ENCODE measurements around the gene AFAP1L1.

Gene AFAP1L1

DNA sequence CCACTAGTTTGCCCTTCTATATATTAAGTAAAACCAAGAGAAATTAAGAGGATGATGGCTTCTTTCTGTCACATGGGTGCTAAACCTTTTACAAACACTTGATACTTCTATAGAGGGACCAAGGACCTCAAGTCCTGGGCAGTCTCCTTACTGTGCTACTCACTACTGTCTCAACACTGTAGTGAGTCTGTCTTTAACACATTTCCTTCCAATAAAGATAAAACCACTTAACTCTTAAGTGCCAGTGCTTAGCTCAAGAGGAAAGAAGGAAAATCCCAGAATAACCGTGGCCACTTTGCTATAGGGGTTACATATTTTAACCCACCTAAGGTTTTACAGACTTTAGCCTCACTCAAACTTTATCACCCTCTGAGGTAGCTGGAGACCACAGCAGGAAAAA, 69.3 kb downstream of the AFAP1L1 start:
- ATAC-seq, result no peak
- TF ChIP-seq ISL1 (CRISPR knock-in tag; IDR thresholded peaks at IDR 0.05) (no peak), OSR1 (CRISPR knock-in tag; IDR thresholded peaks at IDR 0.05) (no peak), CSDC2 (CRISPR knock-in tag; IDR thresholded peaks at IDR 0.05) (no peak), GLIS3 (CRISPR knock-in tag; IDR thresholded peaks at IDR 0.05) (no peak), ARNTL (CRISPR knock-in tag; IDR thresholded peaks at IDR 0.05; ENCODE audit: borderline replicate concordance, low read depth) (no peak), ZFP3 (CRISPR knock-in tag; IDR thresholded peaks at IDR 0.05) (no peak), TCF4 (CRISPR knock-in tag; IDR thresholded peaks at IDR 0.05; ENCODE audit: borderline replicate concordance) (no peak), ZNF70 (CRISPR knock-in tag; IDR thresholded peaks at IDR 0.05) (no peak), BACH2 (CRISPR knock-in tag; IDR thresholded peaks at IDR 0.05; ENCODE audit: borderline replicate concordance) (no peak), ZFP30 (CRISPR knock-in tag; IDR thresholded peaks at IDR 0.05) (no peak), RARB (CRISPR knock-in tag; IDR thresholded peaks at IDR 0.05) (no peak), ESRRG (CRISPR knock-in tag; IDR thresholded peaks at IDR 0.05) (no peak), SNAI2 (CRISPR knock-in tag; IDR thresholded peaks at IDR 0.05) (no peak), ZNF565 (CRISPR knock-in tag; conservative IDR thresholded peaks at IDR 0.05; ENCODE audit: low read depth) (no peak)
- TF ChIP-seq, protein P1, sequence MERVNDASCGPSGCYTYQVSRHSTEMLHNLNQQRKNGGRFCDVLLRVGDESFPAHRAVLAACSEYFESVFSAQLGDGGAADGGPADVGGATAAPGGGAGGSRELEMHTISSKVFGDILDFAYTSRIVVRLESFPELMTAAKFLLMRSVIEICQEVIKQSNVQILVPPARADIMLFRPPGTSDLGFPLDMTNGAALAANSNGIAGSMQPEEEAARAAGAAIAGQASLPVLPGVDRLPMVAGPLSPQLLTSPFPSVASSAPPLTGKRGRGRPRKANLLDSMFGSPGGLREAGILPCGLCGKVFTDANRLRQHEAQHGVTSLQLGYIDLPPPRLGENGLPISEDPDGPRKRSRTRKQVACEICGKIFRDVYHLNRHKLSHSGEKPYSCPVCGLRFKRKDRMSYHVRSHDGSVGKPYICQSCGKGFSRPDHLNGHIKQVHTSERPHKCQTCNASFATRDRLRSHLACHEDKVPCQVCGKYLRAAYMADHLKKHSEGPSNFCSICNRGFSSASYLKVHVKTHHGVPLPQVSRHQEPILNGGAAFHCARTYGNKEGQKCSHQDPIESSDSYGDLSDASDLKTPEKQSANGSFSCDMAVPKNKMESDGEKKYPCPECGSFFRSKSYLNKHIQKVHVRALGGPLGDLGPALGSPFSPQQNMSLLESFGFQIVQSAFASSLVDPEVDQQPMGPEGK (CRISPR knock-in tag; IDR thresholded peaks at IDR 0.05; ENCODE audit: borderline replicate concordance), result no peak
- TF ChIP-seq, protein P2, sequence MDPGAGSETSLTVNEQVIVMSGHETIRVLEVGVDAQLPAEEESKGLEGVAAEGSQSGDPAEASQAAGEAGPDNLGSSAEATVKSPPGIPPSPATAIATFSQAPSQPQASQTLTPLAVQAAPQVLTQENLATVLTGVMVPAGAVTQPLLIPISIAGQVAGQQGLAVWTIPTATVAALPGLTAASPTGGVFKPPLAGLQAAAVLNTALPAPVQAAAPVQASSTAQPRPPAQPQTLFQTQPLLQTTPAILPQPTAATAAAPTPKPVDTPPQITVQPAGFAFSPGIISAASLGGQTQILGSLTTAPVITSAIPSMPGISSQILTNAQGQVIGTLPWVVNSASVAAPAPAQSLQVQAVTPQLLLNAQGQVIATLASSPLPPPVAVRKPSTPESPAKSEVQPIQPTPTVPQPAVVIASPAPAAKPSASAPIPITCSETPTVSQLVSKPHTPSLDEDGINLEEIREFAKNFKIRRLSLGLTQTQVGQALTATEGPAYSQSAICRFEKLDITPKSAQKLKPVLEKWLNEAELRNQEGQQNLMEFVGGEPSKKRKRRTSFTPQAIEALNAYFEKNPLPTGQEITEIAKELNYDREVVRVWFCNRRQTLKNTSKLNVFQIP (CRISPR knock-in tag; IDR thresholded peaks at IDR 0.05; ENCODE audit: borderline replicate concordance, low read depth), result no peak
- TF ChIP-seq, protein P3, sequence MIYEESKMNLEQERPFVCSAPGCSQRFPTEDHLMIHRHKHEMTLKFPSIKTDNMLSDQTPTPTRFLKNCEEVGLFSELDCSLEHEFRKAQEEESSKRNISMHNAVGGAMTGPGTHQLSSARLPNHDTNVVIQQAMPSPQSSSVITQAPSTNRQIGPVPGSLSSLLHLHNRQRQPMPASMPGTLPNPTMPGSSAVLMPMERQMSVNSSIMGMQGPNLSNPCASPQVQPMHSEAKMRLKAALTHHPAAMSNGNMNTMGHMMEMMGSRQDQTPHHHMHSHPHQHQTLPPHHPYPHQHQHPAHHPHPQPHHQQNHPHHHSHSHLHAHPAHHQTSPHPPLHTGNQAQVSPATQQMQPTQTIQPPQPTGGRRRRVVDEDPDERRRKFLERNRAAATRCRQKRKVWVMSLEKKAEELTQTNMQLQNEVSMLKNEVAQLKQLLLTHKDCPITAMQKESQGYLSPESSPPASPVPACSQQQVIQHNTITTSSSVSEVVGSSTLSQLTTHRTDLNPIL (CRISPR knock-in tag; IDR thresholded peaks at IDR 0.05; ENCODE audit: low read depth), result no peak

DNA sequence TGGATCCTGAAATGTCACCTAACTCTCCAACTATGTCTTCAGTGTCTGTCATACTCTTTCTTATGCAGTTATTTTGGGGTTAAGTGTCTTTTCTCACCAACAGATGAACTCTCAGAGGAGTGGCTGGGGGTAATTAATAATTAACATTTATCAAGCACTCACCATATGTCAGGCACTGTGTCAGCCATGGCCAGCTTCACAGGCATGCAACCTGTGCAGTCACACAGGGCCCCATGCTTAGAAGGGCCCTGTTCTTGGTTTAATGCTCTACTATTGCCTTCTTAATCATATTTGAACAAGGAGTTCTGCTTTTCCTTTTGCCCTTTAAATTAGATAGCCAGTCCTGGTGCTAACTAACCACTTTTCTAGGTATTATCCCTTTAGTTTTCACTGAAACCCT, 70.2 kb downstream of the AFAP1L1 start:
- TF ChIP-seq, protein P2 (CRISPR knock-in tag; IDR thresholded peaks at IDR 0.05; ENCODE audit: borderline replicate concordance, low read depth), result no peak
- TF ChIP-seq, protein P3 (CRISPR knock-in tag; IDR thresholded peaks at IDR 0.05; ENCODE audit: low read depth), result no peak
- TF ChIP-seq ZC3H10 (CRISPR knock-in tag; IDR thresholded peaks at IDR 0.05) (no peak), ZNF565 (CRISPR knock-in tag; conservative IDR thresholded peaks at IDR 0.05; ENCODE audit: low read depth) (no peak), ARNTL (CRISPR knock-in tag; IDR thresholded peaks at IDR 0.05; ENCODE audit: borderline replicate concordance, low read depth) (no peak), GLIS3 (CRISPR knock-in tag; IDR thresholded peaks at IDR 0.05) (no peak), ZFP30 (CRISPR knock-in tag; IDR thresholded peaks at IDR 0.05) (no peak), CSDC2 (CRISPR knock-in tag; IDR thresholded peaks at IDR 0.05) (no peak), ESRRG (CRISPR knock-in tag; IDR thresholded peaks at IDR 0.05) (no peak), BACH2 (CRISPR knock-in tag; IDR thresholded peaks at IDR 0.05; ENCODE audit: borderline replicate concordance) (no peak), ZNF8 (CRISPR knock-in tag; IDR thresholded peaks at IDR 0.05) (no peak), ZNF70 (CRISPR knock-in tag; IDR thresholded peaks at IDR 0.05) (no peak), OSR1 (CRISPR knock-in tag; IDR thresholded peaks at IDR 0.05) (no peak), ZFP3 (CRISPR knock-in tag; IDR thresholded peaks at IDR 0.05) (no peak), SNAI2 (CRISPR knock-in tag; IDR thresholded peaks at IDR 0.05) (no peak)
- no peak for ATAC-seq

DNA sequence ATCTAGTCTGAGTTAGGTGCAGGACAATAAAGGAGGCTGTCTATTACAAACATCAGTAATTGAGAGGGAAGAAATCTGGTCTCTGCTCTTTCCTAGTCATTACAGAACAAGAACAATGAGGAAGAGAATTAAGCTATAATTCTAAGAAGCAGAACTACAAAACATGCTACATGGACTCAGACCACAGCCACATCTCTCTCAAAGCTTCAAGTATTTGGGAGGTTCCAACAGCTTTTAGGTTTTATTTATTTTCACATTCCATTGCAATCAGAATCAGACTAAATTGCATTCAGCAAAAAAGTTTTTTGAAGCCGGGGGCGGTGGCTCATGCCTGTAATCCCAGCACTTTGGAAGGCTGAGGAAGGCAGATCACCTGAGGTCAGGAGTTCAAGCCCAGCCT, 72.5 kb downstream of the AFAP1L1 start:
- ATAC-seq, result no peak
- no peak for TF ChIP-seq ISL1 (CRISPR knock-in tag; IDR thresholded peaks at IDR 0.05)
- TF ChIP-seq BACH2 (CRISPR knock-in tag; IDR thresholded peaks at IDR 0.05; ENCODE audit: borderline replicate concordance), result no peak
- TF ChIP-seq OSR1 (CRISPR knock-in tag; IDR thresholded peaks at IDR 0.05), result no peak
- TF ChIP-seq ZNF8 (CRISPR knock-in tag; IDR thresholded peaks at IDR 0.05), result no peak
- TF ChIP-seq ZFP3 (CRISPR knock-in tag; IDR thresholded peaks at IDR 0.05), result no peak
- no peak for TF ChIP-seq SNAI2 (CRISPR knock-in tag; IDR thresholded peaks at IDR 0.05)
- TF ChIP-seq, protein P4, sequence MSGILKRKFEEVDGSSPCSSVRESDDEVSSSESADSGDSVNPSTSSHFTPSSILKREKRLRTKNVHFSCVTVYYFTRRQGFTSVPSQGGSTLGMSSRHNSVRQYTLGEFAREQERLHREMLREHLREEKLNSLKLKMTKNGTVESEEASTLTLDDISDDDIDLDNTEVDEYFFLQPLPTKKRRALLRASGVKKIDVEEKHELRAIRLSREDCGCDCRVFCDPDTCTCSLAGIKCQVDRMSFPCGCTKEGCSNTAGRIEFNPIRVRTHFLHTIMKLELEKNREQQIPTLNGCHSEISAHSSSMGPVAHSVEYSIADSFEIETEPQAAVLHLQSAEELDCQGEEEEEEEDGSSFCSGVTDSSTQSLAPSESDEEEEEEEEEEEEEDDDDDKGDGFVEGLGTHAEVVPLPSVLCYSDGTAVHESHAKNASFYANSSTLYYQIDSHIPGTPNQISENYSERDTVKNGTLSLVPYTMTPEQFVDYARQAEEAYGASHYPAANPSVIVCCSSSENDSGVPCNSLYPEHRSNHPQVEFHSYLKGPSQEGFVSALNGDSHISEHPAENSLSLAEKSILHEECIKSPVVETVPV (CRISPR knock-in tag; IDR thresholded peaks at IDR 0.05), result no peak
- no peak for TF ChIP-seq TOX (CRISPR knock-in tag; IDR thresholded peaks at IDR 0.05; ENCODE audit: borderline replicate concordance)
- TF ChIP-seq TCF4 (CRISPR knock-in tag; IDR thresholded peaks at IDR 0.05; ENCODE audit: borderline replicate concordance), result no peak
- TF ChIP-seq ZC3H10 (CRISPR knock-in tag; IDR thresholded peaks at IDR 0.05), result no peak
- no peak for TF ChIP-seq ZNF70 (CRISPR knock-in tag; IDR thresholded peaks at IDR 0.05)
- TF ChIP-seq, protein P5, sequence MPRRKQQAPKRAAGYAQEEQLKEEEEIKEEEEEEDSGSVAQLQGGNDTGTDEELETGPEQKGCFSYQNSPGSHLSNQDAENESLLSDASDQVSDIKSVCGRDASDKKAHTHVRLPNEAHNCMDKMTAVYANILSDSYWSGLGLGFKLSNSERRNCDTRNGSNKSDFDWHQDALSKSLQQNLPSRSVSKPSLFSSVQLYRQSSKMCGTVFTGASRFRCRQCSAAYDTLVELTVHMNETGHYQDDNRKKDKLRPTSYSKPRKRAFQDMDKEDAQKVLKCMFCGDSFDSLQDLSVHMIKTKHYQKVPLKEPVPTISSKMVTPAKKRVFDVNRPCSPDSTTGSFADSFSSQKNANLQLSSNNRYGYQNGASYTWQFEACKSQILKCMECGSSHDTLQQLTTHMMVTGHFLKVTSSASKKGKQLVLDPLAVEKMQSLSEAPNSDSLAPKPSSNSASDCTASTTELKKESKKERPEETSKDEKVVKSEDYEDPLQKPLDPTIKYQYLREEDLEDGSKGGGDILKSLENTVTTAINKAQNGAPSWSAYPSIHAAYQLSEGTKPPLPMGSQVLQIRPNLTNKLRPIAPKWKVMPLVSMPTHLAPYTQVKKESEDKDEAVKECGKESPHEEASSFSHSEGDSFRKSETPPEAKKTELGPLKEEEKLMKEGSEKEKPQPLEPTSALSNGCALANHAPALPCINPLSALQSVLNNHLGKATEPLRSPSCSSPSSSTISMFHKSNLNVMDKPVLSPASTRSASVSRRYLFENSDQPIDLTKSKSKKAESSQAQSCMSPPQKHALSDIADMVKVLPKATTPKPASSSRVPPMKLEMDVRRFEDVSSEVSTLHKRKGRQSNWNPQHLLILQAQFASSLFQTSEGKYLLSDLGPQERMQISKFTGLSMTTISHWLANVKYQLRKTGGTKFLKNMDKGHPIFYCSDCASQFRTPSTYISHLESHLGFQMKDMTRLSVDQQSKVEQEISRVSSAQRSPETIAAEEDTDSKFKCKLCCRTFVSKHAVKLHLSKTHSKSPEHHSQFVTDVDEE (CRISPR knock-in tag; IDR thresholded peaks at IDR 0.05), result no peak
